Tongue (tissue), 2 donors: ENCODE measurements around the gene SLC26A6. TPM values are rescaled to one million over a fixed set of nuclear protein-coding genes. Genes with fewer than 3 reads are reported as not detected.

ENCODE experiments used
- DNase-seq: peaks from one replicate; pipeline ENCODE4 v3.0.0-alpha.2; 2015
- total RNA-seq: library from RNA; depleted of rRNA; stranded (reverse); fragments of >200 nt; gene quantifications from one replicate; pipeline ENCODE4 v1.2.3, GENCODE V29; 2014

SLC26A6 gene
- total RNA-seq, 1 donor from 2014 or later, result 12.4 TPM

DNA sequence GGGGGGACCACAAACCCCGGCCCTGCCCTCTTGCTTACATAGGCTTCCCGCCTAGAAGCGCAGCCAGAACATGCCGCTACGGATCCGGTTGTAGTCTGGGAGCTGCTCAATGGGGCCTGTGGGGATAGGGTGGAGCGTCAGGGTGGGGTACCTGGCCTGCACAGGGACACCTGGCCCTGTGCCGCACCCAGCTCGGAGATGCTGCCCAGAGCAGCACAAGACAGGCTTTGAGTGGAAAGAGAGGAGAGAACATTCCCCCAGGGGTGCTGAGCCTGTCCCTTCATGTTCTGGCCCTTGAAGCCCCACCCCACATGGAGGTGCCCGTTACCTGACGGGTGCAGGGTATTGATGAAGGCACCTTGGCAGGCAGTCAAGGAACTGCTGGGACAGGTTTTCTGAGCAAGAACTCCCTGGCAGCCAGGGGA, 36.2 kb downstream of the SLC26A6 start:
- DNase-seq, result peak; percentile 76

DNA sequence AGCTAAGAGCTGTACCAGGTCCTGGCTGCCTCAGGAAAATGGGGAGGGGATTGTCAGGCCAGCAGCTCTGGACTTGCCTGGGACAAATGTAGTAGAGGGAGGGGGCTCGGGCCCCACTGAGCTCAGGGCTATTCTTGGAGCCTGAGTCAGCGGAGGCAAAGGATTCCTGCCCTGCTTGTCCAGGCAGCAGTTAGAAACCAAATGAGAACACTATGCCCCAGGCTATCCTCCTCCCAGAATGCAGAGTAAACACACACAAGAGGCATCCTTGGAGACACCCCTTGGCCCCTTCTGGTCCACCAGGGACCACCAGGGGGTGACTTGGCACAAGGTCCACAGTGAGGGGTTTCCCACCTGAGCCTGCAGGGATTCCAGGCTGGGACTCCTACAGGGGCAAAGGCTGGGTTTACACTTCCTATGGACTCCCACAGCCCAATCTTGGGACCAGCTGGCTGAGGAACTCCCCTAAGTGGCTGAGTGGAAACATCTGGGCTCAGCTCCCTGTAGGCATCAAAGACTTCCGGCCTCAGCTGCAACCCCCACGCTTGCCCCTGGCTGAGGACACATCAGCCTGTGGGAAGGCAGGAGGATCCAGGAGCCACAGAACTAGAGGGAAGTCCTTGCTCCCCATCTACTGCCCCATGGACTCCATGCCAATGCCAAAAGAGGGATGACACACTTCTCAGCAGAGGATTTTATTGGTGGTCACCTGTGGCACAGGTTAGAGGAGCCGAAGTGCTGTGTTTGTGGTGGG, 36.8 kb downstream of the SLC26A6 start:
- peak; percentile 85 for DNase-seq

DNA sequence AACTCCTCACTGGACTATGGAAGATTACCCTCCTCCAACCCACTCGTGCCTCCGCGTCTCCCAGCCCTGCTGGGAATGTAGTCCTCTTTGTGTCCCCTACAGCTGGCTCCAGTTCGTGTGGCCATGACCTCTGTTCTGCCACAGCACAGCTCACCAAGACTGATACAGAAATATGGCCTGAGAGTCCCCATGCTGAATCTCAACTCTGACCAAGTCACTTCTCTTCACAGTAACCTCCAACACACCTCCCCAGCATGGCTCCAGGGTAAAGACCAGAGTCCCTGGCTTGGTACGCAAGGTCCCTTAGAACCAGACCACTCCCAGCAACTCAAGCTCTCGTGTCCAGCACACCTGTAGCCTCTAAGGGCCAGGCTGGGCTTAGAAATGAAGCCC, 37.9 kb downstream of the SLC26A6 start:
- DNase-seq, result no peak

DNA sequence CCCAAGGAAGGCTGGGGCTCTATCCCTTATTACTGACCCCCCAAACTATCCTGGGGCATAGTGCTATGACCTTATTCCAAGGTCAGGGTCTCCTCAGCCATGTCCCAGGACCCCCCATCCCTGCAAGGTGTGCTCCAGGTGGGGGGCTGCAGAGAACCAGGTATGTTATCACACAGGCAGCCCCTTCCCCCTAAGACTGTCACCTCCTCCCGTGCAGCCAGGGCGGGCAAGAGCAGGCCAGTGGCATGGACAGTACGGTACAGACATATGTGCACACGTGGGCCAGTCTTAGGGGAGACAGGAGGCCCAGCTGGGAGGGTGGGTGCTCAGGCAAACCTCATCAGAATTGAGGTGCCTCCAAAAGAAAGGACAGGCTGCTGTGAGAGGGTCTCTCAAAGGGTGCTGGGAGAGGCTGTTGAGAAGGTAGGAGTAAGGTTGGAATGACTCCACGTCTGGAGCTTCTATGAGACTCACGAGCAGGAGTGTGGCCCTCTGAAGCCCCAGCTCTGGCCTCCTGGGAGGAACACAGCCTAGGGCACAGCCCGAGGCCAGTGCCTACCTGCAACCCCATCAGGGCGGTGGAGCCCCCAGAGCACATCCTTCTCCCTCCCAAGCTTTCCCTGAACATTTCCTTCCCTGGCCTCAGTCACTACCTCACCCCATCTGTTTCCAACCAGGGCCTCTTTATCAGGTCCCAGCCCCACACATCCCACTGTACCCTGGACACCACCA, 38.4 kb downstream of the SLC26A6 start:
- no peak for DNase-seq

DNA sequence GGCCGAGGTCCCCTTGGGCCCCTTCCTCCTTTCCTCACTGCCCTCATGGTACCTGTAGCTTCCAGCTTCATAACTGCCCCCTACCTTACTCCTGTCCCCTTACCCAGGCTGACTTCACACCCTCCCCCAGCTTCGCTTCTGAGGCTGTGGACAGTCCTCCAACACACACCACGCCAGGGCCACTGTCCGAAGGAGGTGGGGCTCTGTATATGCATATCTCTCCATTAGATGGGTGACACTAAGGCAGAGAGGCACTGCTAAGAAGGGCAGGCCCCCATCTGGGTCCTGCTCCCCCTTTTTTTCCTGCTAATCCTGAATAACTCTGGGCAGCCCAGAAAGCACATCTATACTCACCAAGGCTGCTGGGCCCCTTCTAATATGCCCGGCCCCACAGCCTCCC, 39.1 kb downstream of the SLC26A6 start:
- DNase-seq, result no peak

DNA sequence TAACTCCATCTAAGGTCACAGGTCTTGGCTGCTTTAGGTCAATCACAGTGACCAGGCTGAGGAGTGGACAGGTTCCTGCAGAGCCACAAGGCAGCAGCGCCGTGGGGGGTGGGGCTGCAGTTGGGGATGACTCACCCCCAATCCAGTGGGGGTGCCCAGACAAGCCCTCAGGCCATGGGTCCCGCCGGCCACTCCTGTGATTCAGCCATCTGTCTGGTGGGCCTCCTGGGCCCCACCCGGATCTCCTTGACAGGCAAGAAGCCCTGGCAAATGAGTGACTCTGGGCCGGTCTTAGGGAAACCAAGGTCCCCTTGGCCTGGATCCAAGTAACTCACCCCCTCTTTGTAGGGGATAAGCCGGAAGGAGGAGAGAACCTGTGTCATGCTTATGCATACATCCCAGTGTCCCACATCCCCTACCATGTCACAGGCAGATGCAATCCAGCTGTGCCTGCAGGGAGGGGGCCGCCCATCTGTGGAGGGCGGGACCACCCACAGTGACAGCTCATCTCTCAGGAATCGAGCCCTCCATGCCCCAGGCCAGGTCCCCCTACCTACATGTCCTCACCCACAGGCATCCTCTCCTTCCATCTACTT, 39.6 kb downstream of the SLC26A6 start:
- peak; percentile 57 for DNase-seq

DNA sequence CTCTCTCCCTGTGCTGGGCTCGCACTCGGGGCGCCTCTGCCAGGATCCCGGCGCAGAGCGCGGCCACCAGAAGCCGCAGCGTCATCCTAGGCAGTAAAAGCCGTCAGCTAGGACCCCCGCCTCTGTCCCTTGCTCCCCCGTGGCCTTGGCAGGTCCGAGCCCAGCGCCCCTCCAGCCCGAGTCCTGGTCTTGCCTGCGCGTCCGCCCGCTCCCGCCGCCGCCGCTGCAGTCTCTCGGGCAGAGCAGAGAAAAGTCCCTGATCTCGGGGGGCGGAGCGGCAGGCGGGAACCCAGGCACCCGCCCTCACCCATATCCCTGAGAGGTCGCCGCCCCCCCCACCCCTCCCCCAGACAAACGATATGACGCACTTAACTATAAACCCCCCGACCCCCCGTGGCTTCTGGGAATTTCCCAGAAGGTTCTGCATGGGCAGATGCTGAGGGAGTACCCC, 40.2 kb downstream of the SLC26A6 start, which contains the start of gene COL7A1:
TSS of gene COL7A1 (minus strand) at position 255 of the 451 bp plus-strand sequence. CDS start at position 85, 170 bp downstream.
- DNase-seq, result peak; percentile 33

DNA sequence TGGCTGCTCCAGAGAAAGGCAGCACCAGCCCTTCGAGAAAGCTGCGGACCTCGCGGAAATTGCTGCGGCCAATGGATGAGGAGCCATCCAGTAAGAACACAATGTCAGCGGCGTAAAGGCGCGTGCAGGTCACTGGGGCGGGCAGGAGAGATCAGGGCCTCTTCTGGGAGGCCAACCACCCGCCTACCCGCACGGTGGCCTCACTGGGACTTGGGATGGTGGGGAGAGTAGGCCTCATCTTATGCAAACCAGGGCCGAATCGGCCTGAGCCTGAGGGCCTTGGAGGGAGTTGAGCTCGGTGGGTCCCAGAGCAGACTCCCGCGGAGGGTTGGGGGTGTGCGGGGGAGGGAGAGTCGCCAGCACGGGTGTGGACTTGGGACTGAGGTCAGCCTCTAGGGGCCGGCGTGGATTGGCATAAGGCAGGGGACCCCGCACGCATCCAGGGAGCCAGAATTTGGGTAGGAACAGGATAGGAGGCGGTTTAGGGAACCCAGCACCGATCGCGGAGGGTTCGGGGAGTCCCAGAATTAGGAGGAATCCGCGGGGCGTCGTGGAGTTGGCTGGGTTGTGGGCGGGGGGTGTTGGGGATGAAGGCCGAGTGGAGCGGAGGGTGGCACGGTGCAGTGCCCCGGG, 40.7 kb downstream of the SLC26A6 start:
- DNase-seq, result no peak

DNA sequence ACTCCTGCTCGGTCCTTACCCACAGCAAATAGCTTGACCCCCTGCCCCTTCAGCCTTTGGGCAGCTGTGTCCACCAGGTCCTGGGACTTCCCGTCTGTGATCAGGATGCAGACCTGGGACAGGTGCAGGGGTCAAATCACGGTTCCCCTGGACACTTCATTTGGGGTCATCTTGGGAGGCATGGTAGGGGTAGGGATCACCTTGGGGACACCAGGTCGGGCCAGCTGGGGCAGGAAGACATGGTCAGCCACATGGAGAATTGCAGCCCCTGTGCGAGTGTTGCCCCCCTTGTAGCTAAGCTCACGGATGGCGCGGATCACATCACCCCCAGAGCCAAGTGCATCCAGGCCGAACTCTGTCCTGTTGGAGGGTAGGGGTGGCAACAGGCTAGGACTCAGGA, 41.9 kb downstream of the SLC26A6 start:
- no peak for DNase-seq

DNA sequence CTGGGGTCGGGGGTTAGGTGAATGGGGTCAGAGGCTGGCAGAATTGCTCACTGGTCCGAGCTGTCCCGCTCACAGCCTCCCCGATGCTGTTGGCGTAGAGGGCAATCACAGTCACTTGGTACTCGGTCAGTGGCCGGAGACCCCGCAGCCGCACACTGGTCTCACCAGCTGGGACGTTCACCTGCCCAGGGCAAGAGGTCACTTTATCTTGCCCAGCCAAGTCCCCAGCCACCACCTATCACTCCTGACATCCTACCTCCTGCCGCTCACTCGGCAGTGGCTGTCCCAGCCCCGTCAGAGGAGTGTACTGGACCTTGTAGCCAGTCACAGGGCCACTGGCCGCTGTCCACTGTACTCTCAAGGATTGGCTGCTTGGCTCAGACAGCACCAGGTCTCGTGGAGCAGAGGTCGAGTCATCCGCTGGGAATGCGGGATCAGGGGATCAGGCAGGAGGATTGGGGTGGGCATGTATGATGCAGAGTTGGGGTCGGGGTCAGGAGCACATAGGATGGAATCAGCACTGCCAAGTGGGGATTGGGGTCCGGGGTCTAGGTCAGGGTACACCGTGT, 42.7 kb downstream of the SLC26A6 start:
- DNase-seq, result no peak

DNA sequence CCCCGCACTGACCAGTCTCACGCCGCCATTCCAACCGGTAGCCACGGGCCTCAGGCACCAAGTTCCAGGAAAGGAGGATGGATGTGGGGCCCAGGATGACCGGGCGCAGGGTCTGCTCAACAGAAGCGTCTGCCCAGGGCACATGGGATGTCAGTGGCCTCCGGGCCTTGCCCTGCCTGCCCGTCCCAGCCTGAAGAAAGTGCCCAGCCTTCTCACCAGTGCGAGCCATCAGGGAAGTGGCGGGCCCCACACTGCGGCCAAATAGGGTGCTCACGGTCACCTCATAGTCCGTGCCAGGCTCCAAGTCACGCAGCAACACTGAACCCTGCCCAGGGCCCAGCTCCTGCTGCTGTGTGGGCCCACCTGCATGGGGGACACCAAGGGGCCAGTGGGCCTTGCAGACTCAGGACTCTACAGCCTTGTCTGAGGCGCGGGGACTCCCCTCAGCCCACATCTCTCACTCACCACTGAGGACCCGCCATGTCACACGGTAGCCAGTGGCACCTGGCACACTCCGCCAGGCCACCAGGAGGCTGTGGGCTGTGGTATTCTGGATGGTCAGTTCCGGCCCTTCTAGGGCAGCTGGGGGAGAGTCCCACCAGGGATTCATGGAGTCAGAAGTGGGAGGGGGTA, 43.3 kb downstream of the SLC26A6 start:
- DNase-seq, result no peak

DNA sequence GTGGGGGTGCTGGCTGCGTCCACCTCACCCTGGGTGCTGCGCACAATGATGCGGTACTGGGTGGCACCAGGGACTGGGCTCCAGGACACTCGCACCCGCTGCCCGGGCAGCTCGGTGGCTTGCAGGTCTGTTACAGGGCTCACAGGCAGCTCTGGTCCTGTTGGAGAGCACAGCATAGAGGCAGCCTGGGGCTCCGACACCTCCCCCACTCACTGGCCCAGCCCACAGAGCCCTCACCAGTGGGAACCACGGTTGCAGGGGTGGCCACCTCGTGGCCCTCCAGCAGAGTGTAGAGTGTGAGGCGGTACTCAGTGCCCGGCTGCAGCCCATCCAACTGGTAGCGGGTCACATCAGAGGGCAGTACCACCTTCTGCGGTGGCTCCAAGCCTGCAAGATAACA, 43.8 kb downstream of the SLC26A6 start:
- no peak for DNase-seq

DNA sequence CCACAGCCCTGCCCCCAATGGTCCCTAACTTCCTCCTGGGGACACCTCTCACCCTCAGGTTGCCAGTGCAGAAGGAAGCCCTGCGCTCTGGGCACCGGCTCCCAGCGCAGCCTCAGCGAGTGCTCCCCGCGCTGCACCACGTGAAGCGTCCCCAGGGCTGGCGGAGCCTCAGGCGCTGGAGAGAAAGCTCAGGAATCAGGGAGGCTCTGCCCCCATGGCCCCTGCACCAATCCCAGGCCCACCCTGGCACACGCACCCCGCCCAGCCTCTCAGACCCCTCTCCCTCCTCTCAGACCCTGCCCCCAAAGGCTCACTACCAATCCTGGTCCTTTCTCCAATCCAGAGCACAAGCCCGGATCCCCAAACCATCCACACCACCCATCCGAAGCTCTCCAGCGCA, 47.0 kb downstream of the SLC26A6 start:
- no peak for DNase-seq

DNA sequence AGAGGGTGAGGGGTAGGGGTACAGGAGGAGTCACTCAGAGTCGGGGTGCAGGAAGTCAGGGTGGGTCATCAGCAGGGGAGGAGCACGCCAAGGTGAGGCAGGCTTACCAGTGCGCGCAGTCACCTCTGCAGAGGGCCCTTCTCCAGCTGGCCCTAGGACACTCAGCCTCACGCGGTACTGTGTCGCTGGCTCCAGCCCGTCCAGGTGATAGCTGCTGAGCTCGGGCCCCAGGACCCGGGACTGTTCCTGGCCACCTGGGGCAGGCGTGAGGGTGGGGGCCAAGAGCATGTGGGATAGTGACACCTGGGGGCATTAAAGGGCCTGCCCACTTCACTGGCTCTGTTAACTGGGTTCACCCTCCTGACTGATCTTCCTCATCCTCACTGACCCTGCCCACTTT, 47.6 kb downstream of the SLC26A6 start:
- DNase-seq, result no peak

DNA sequence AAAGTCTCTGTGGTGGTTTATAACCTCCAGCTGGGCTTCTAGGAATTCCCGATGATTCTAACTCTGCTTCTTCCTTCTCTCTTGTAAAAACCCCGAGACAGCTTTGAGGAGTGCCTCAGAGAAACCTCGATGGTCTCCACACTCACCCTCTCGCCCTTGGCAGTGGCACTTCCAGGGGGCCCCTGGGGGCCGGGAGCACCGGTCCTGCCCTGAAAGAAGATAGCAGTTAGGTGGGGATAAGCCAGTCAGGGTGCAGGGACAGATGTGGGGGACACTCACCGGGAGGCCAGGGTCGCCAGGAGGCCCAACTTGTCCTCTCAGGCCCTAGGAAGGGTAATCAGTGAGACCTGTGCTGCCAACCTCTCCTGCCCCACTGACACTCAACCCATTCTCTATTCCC, 49.9 kb downstream of the SLC26A6 start:
- DNase-seq, result no peak

DNA sequence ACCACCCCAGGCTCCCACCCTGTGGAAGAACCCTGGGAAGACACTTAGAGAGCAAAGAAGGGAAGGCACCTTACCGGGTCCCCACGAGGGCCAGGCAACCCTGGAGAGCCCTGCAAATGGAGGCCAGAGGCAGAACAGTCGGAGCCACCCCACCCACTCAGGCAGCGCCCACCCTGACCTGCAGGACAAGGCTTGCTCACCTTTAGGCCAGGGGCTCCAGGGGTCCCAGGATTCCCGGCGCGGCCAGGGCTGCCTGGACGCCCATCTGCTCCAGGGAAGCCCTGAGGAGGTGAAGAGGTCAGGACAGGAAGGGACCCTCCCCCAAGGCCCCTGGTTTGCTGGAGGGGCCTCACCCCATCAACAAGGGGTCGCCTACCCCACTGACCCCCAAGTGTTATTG, 50.4 kb downstream of the SLC26A6 start:
- DNase-seq, result no peak

DNA sequence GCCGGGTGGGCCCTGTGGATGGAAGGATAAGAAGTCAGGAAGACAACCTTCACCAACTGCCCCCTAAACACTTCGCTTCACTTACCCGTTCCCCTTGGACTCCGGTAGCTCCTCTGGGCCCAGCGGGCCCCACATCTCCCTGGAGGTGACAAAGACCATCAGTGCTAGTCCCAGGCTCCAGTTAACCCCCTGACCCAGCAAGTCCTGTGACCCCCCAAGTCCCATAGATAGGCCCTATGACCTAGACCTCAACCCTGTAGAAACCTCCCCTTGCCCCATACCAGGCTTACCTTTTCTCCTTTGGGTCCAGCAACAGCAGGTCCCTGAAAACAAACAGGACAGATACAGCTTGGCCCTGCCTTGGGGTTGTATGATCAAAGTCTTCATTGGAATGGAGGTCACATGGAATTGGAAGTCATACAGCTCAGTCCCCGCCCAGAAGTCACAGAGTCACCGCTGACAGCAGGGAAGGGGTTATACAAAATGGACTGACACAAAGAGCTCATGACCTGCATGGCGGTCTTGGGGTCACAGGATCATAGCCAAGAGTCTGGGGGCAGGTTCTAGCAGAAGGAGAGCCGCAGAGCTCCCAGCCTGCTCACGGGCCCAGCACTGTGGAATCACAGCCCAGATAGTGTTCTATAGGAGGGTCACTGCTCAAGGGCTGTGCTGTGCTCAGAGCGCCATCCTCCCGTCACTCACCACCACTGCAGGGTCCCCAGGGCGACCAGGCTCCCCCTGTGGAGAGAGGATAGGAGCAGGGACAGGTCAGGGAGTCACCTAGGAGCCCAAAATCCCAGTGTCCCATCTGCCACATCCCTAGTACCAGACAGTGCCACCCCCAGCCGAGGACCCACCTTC, 53.4 kb downstream of the SLC26A6 start:
- no peak for DNase-seq

DNA sequence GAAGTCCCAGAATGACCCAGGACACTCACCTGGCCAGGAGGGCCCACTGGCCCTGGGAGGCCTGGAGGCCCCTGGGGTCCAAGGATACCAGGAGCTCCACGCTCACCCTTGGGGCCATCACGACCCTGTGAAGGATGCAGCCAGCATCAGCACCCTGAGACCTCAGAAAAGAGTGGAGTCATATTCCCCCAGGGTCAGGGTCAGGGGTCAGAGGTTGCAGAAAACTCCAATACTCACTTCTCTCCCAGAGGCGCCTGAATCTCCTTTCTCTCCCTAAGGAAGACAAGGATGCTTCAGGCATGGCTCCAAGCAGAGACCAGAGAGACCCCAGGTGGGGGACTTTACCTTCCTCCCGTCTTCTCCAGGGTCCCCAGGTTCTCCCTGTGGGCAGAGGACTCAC, 58.6 kb downstream of the SLC26A6 start:
- no peak for DNase-seq
